Measurements from ENCODE around the gene MTTP. TPM values are rescaled to one million over a fixed set of nuclear protein-coding genes. Genes with fewer than 3 reads are reported as not detected.

The MTTP gene
- total RNA-seq, 1 experiment from 2014 or later, result 0.20 TPM

GRCh38 chr4:99633772-99634171 is 59.1 kb downstream of the MTTP start:
- CTCF ChIA-PET, result no interaction called here
- Histone ChIP-seq H3K4me3 (replicated peaks in 1 of 2; ENCODE audit: low read depth in 1 of 2, low read length in 2 of 2) (no peak overlapping the region), H3K9me3 (ENCODE audit: control insufficient read depth in 1 of 2, insufficient read depth in 1 of 2, low read depth in 1 of 2, low read length in 2 of 2) (no peaks in the 10 kb centered on the region), H3K79me2 (ENCODE audit: insufficient read depth, low read length) (no peaks in the 10 kb centered on the region), H3K4me1 (ENCODE audit: control insufficient read depth in 1 of 2, insufficient read depth in 2 of 2, low read length in 2 of 2) (no peaks in the 10 kb centered on the region), H2AFZ (ENCODE audit: low read depth, low read length, poor library complexity, severe bottlenecking) (no peak overlapping the region), H3K9ac (ENCODE audit: low read length) (no peak overlapping the region), H4K20me1 (ENCODE audit: insufficient read depth) (no peaks in the 10 kb centered on the region), H3K36me3 (ENCODE audit: control insufficient read depth in 1 of 2, insufficient read depth in 2 of 2, low read length in 2 of 2) (no peaks in the 10 kb centered on the region), H3K27me3 (ENCODE audit: insufficient read depth, low read length) (no peaks in the 10 kb centered on the region), H3K27ac (ENCODE audit: low read depth, low read length) (no peak overlapping the region), H3K4me2 (ENCODE audit: low read length) (no peak overlapping the region), H3K9me2 (ENCODE audit: insufficient read depth) (no peaks in the 10 kb centered on the region)
- no TSS peak for BruUV-seq (replicated peaks)
- DNase-seq (ENCODE audit: low read depth, low spot score) (no peak), ATAC-seq (no peak)
- intact Hi-C loops (cut with micrococcal nuclease), result no loop called here
- TF ChIP-seq POLR2AphosphoS5 (IDR thresholded peaks at IDR 0.05; ENCODE audit: low read depth, low read length) (no peak), MAX (IDR thresholded peaks at IDR 0.05) (no peak), SP1 (IDR thresholded peaks at IDR 0.05; ENCODE audit: low read depth) (no peak), RAD21 (IDR thresholded peaks at IDR 0.05; ENCODE audit: low read depth) (no peak), EGR1 (IDR thresholded peaks at IDR 0.05; ENCODE audit: low read depth) (no peak), ATF3 (IDR thresholded peaks at IDR 0.05) (no peak), YY1 (IDR thresholded peaks at IDR 0.05; ENCODE audit: extremely low read depth, insufficient replicate concordance, low read depth, low read length) (no peak)
- POLR2A ChIA-PET, result no interaction called here
- RAD21 ChIA-PET (ENCODE audit: low non-redundant PET in 1 of 2, low total read pairs in 2 of 2, uncharacterized antibody in 2 of 2, unreplicated experiment in 2 of 2), result no interaction called here

- ChIA-PET POLR2A (no interaction called here), CTCF (no interaction called here)
- H2AFZ ChIP-seq (ENCODE audit: low read depth, low read length, poor library complexity, severe bottlenecking), result peak overlapping the region; percentile 63
- TF ChIP-seq ATF3 (IDR thresholded peaks at IDR 0.05) (no peak), ELF1 (IDR thresholded peaks at IDR 0.05; ENCODE audit: borderline replicate concordance, low read depth) (no peak), CTCF (IDR thresholded peaks at IDR 0.05 in 2 of 3, conservative IDR thresholded peaks at IDR 0.05 in 1 of 3; ENCODE audit: borderline replicate concordance in 1 of 3, insufficient read depth in 1 of 3, low read depth in 2 of 3, low read length in 2 of 3) (no peak), REST (IDR thresholded peaks at IDR 0.05; ENCODE audit: low read depth) (no peak), POLR2A (IDR thresholded peaks at IDR 0.05; ENCODE audit: borderline replicate concordance, extremely low read depth, insufficient read depth, insufficient read length) (no peak)
Measured at GRCh38 chr4:99634742-99635360, 60.2 kb downstream of the MTTP start.

More at GRCh38 chr4:99634742-99635360, 60.2 kb downstream of the MTTP start:
- Histone ChIP-seq H3K79me2 (ENCODE audit: insufficient read depth, low read length) (no peaks in the 10 kb centered on the region), H3K4me1 (ENCODE audit: control insufficient read depth in 1 of 2, insufficient read depth in 2 of 2, low read length in 2 of 2) (no peaks in the 10 kb centered on the region), H4K20me1 (ENCODE audit: insufficient read depth) (no peaks in the 10 kb centered on the region), H3K9me2 (ENCODE audit: insufficient read depth) (no peaks in the 10 kb centered on the region), H3K4me3 (replicated peaks in 1 of 2; ENCODE audit: low read depth in 1 of 2, low read length in 2 of 2) (no peak overlapping the region), H3K9me3 (ENCODE audit: control insufficient read depth in 1 of 2, insufficient read depth in 1 of 2, low read depth in 1 of 2, low read length in 2 of 2) (no peaks in the 10 kb centered on the region), H3K27me3 (ENCODE audit: insufficient read depth, low read length) (no peaks in the 10 kb centered on the region), H3K4me2 (ENCODE audit: low read length) (no peak overlapping the region), H3K27ac (ENCODE audit: low read depth, low read length) (no peak overlapping the region), H3K36me3 (ENCODE audit: control insufficient read depth in 1 of 2, insufficient read depth in 2 of 2, low read length in 2 of 2) (no peaks in the 10 kb centered on the region), H3K9ac (ENCODE audit: low read length) (no peak overlapping the region)
- RAD21 ChIA-PET (ENCODE audit: low non-redundant PET in 1 of 2, low total read pairs in 2 of 2, uncharacterized antibody in 2 of 2, unreplicated experiment in 2 of 2), result no interaction called here
- DNase-seq (ENCODE audit: low read depth, low spot score) (no peak), ATAC-seq (no peak)
- BruUV-seq (replicated peaks), result no TSS peak
- intact Hi-C loops (cut with micrococcal nuclease), result no loop called here

Data from HCT116 (cell line).